ENCODE measurements around the gene IFT57. TPM values are rescaled to one million over a fixed set of nuclear protein-coding genes. Genes with fewer than 3 reads are reported as not detected.

IFT57 gene
- total and polyA plus RNA-seq, 12 donors = 5.9 to 29.5 (median 20.4) TPM

- WGBS, 2 donors = 91% methylated on average over 3 of the region's 3 CpGs
- H3K36me3 ChIP-seq = no peaks in the 10 kb centered on the region
- H3K4me3 ChIP-seq = no peak overlapping the region
- no peak overlapping the region for H3K27ac ChIP-seq
- ATAC-seq = no peak
- no peaks in the 10 kb centered on the region for H3K9me3 ChIP-seq
- no peaks in the 10 kb centered on the region for H3K27me3 ChIP-seq
- H3K4me1 ChIP-seq = peaks cover 0 to 39% (median 0%) of the 10 kb centered on the region in 9 donors
- TF ChIP-seq, protein P1, sequence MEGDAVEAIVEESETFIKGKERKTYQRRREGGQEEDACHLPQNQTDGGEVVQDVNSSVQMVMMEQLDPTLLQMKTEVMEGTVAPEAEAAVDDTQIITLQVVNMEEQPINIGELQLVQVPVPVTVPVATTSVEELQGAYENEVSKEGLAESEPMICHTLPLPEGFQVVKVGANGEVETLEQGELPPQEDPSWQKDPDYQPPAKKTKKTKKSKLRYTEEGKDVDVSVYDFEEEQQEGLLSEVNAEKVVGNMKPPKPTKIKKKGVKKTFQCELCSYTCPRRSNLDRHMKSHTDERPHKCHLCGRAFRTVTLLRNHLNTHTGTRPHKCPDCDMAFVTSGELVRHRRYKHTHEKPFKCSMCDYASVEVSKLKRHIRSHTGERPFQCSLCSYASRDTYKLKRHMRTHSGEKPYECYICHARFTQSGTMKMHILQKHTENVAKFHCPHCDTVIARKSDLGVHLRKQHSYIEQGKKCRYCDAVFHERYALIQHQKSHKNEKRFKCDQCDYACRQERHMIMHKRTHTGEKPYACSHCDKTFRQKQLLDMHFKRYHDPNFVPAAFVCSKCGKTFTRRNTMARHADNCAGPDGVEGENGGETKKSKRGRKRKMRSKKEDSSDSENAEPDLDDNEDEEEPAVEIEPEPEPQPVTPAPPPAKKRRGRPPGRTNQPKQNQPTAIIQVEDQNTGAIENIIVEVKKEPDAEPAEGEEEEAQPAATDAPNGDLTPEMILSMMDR (IDR thresholded peaks at IDR 0.05) = no peak
- no peak for DNase-seq
- intact Hi-C loops (cut with DNase I) = no loop called here
Measured at GRCh38 chr3:108122276-108122675, 99.9 kb downstream of the IFT57 start.

DNA sequence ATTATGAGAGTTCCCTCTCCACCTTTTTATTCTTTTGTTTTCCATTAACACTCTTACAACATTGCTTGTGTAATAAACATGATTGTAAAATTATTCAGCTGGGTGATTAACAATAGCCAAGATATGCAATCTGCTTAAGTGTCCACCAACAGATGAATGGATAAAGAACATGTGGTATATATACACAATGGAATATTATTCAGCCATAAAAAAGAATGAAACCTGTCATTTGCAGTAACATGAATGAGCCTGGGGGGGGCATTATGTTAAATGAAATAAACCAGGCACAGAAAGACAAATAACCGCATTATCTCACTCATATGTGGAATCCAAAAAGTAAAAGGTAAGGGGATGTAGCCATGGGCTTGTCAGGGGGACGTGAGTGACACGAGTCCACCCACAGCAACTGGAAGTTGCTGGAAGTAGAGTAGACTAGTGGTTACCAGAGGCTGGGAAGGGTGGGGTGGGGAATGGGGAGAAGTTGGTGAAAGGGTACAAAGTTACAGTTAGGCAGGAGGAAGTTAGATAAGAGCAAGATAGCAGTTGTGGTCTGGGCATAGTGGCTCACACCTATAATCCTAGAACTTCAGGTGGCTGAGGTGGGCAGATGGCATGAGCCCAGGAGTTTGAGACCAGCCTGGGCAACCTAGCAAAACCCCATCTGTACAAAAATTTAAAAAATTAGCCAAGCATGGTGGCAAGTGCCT, 102.7 kb downstream of the IFT57 start:
- no peaks in the 10 kb centered on the region for H3K9me3 ChIP-seq
- H3K27ac ChIP-seq = no peak overlapping the region
- ATAC-seq = no peak
- H3K4me3 ChIP-seq = no peak overlapping the region
- WGBS, 2 donors = 90 to 97% methylated on average over 3 of the region's 3 CpGs
- H3K27me3 ChIP-seq = peaks cover 0 to 4% (median 0%) of the 10 kb centered on the region in 7 donors
- H3K36me3 ChIP-seq = no peaks in the 10 kb centered on the region
- TF ChIP-seq, protein P1 (IDR thresholded peaks at IDR 0.05) = no peak
- peaks cover 0 to 17% (median 0%) of the 10 kb centered on the region in 9 donors for H3K4me1 ChIP-seq
- intact Hi-C loops (cut with DNase I) = no loop called here
- no peak for DNase-seq

DNA sequence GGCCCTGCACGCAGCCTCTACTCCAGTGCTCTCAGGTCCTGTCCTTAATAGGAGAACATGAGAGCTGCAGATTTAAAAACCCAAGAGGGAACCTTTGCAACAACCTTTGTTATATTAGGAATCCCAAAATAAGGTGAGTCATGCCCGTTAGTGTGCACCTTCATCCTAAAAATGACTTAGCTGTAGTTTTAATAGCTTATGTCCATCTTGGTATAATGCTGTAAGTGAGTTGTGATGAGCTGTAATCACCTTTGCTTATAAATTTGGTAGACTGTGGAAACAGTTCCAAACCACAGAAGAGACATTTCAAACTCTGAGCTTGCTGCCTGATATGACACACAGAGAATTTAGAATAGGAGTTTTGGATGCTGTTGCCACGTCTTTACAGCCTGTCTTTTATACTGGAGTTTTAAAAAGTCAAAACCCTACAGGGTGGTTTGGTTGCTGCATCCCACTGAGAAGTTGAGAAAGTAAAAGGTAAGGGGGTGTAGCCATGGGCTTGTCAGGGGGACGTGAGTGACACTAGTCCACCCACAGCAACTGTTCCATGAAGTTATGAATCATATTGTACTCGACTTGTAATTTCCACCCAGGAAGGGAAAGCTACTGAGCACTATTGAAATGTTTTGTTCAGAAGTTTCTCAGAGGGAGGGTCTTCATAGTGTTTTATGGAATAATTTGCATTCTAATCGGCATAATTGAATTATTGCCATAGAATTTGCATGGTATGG, 104.0 kb downstream of the IFT57 start:
- TF ChIP-seq, protein P1 (IDR thresholded peaks at IDR 0.05) = no peak
- no peaks in the 10 kb centered on the region for H3K36me3 ChIP-seq
- 74 to 79% methylated on average over 6 of the region's 6 CpGs for WGBS, 2 donors
- intact Hi-C loops (cut with DNase I) = no loop called here
- H3K27ac ChIP-seq = no peak overlapping the region
- ATAC-seq = no peak
- H3K27me3 ChIP-seq = peaks cover 0 to 4% (median 0%) of the 10 kb centered on the region in 7 donors
- H3K9me3 ChIP-seq = no peaks in the 10 kb centered on the region
- no peak overlapping the region for H3K4me3 ChIP-seq
- peaks cover 0 to 8% (median 0%) of the 10 kb centered on the region in 9 donors for H3K4me1 ChIP-seq
- DNase-seq = no peak

- intact Hi-C loops (cut with DNase I) = no loop called here
- TF ChIP-seq, protein P1 (IDR thresholded peaks at IDR 0.05) = no peak
- H3K27me3 ChIP-seq = peaks cover 0 to 4% (median 0%) of the 10 kb centered on the region in 7 donors
- peak in 3 of 8 donors; percentile 59 to 74 (median 74) for ATAC-seq
- 40 to 46% methylated on average over 6 of the region's 6 CpGs for WGBS, 2 donors
- H3K27ac ChIP-seq = no peak overlapping the region
- no peak for DNase-seq
- no peaks in the 10 kb centered on the region for H3K9me3 ChIP-seq
- H3K4me1 ChIP-seq = peaks cover 0 to 8% (median 0%) of the 10 kb centered on the region in 9 donors
- H3K36me3 ChIP-seq = no peaks in the 10 kb centered on the region
- H3K4me3 ChIP-seq = no peak overlapping the region
Measured at GRCh38 chr3:108117241-108117775, 104.9 kb downstream of the IFT57 start.

Data from heart right ventricle (tissue), 16 donors.